H1 (cell line): ENCODE results near the gene RXRA. TPM values are rescaled to one million over a fixed set of nuclear protein-coding genes. Genes with fewer than 3 reads are reported as not detected.

ENCODE experiments used
- BCL11A ChIP-seq, 2 experiments: IDR thresholded peaks; one replicate each; pipeline ENCODE4 v1.6.1; 2011; ENCODE audit warnings: low read depth in 2 of 2, low read length in 2 of 2, mild to moderate bottlenecking in 2 of 2
- CBX8 ChIP-seq: fragments of 300-800, 300-1000 bp; sonication (generic); IDR thresholded peaks from 2 replicates; pipeline ENCODE4 v1.7.1; 2016; ENCODE audit warnings: low read depth, low read length, borderline replicate concordance
- CHD7 ChIP-seq: fragments of 300-600 bp; sonication (generic); IDR thresholded peaks from 2 replicates; pipeline ENCODE4 v1.7.1; 2012; ENCODE audit warnings: low read length, moderate library complexity, mild to moderate bottlenecking, inconsistent platforms; ENCODE audit not compliant: insufficient replicate concordance
- GTF2F1 ChIP-seq: IDR thresholded peaks from 2 replicates; pipeline ENCODE4 v1.6.1; 2012; ENCODE audit warnings: low read depth, low read length, improper control_type of control experiment, borderline replicate concordance
- RAD21 ChIP-seq, 2 experiments: IDR thresholded peaks in 1 of 2; conservative IDR thresholded peaks in 1 of 2; 2 replicates each; pipeline ENCODE4 v1.6.1; 2011; ENCODE audit warnings: low read depth in 2 of 2, low read length in 2 of 2, improper control_type of control experiment in 1 of 2, inconsistent platforms in 1 of 2, mild to moderate bottlenecking in 1 of 2, moderate library complexity in 1 of 2
- RNF2 ChIP-seq: fragments of 200-900, 300-1000 bp; sonication (generic); IDR thresholded peaks from 2 replicates; pipeline ENCODE4 v1.7.1; 2016; ENCODE audit warnings: borderline replicate concordance, low read depth, mild to moderate bottlenecking, antibody characterized with exemption, low read length; ENCODE audit not compliant: poor library complexity, severe bottlenecking; ENCODE audit errors: missing control alignments
- TAF1 ChIP-seq: IDR thresholded peaks from 2 replicates; pipeline ENCODE4 v1.6.1; 2011; ENCODE audit warnings: mild to moderate bottlenecking, low read depth, low read length
- ZNF274 ChIP-seq: IDR thresholded peaks from 2 replicates; pipeline ENCODE4 v1.7.0; 2012; ENCODE audit warnings: low read length, borderline replicate concordance; ENCODE audit errors: extremely low read depth
- polyA plus RNA-seq, 7 experiments: library from polyadenylated mRNA; depleted of rRNA in 3 of 7; stranded (reverse) in 5 of 7; unstranded in 2 of 7; fragments of >200 nt in 5 of 7; fragments of 200-250 nt in 2 of 7; gene quantifications; 1 replicate in 5 of 7; 2 replicates in 1 of 7; 4 replicates in 1 of 7; pipeline versions ENCODE4 v1.2.1 to v1.2.3, GENCODE V29; 2011 to 2013; ENCODE audit warnings: missing spikeins in 2 of 7, mixed read lengths in 2 of 7
- total RNA-seq: library from RNA; stranded (reverse); fragmentation: NEBNext Ultra II Directional; extraction: Animal tissue kit (Norgen Biotek cat#: 25700); gene quantifications from 2 replicates; pipeline ENCODE4 v1.2.1, GENCODE V29; 2021

RXRA gene
- total and polyA plus RNA-seq, 2 of the 8 experiments (the other 6 are each of a cell fraction or from before 2014, with no cell fraction given), result 9.8 to 29.4 TPM

- no peak for TF ChIP-seq CHD7
- no peak for TF ChIP-seq TAF1
- no peak for TF ChIP-seq ZNF274
- no peak for TF ChIP-seq RNF2
- no peak for TF ChIP-seq BCL11A (IDR thresholded peaks at IDR 0.05; ENCODE audit: low read depth in 2 of 2, low read length in 2 of 2)
- no peak for TF ChIP-seq RAD21 (IDR thresholded peaks at IDR 0.05 in 1 of 2, conservative IDR thresholded peaks at IDR 0.05 in 1 of 2; ENCODE audit: low read depth in 2 of 2, low read length in 2 of 2)
- TF ChIP-seq CBX8, result no peak
- TF ChIP-seq GTF2F1, result no peak
Observed at GRCh38 chr9:134355561-134356279, 29.5 kb downstream of the RXRA start (continued).
